Skin of body (tissue), 2 donors: ENCODE data around the gene WDR55. TPM values are rescaled to one million over a fixed set of nuclear protein-coding genes. Genes with fewer than 3 reads are reported as not detected.
A peak's percentile ranks its signal among the peaks of the same experiment; 100 is the strongest.
"Not testable (repeated sequence)": the region's sequence is repeated elsewhere in the genome, so short reads cannot be mapped to it uniquely, and the experiment has no call there.

Experiments
- DNase-seq: peaks from one replicate; lab custom pipeline; 2025; lab: John Stamatoyannopoulos, UW
- total RNA-seq: library from RNA; depleted of rRNA; stranded (reverse); fragments of >200 nt; gene quantifications from one replicate; pipeline ENCODE4 v1.2.3, GENCODE V29; 2014

Gene WDR55
- total RNA-seq, 1 donor from 2014 or later, result 11.8 TPM

- no peak for DNase-seq
These were observed 17.7 kb upstream of the WDR55 start for GRCh38 chr5:140647042-140647419.

DNA sequence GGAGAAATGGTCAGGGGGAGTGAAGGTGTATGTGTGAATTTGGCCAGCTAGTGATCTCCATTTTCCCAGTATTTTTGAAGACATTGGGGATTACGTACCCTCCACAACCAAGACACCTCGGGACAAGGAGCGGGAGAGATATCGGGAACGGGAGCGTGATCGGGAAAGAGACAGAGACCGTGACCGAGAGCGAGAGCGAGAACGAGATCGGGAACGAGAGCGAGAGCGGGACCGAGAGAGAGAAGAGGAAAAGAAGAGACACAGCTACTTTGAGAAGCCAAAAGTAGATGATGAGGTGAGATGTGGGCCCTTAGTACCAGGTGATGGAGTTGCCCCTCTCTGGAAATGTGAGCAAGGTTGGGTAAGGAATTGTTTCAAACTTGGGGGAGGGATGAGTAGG is 5.8 kb upstream of the WDR55 start:
- no peak for DNase-seq

- not testable (repeated sequence) for DNase-seq
These were observed 4.3 kb upstream of the WDR55 start for GRCh38 chr5:140660371-140660770.

DNA sequence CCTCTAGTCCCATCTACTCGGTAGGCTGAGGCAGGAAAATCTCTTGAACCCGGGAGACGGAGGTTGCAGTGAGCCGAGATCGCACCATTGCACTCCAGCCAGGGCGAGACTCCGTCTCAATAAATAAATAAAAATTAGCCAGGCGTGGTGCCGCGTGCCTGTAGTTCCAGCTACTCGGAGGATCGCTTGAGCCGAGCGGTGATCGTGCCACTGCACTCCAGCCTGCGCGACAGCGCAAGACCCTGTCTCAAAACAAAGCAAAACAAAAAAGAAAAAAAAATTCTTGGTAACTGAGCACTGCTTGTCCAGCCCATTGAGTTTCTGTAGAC is 710 bp upstream of the WDR55 start:
- DNase-seq, result no peak

DNA sequence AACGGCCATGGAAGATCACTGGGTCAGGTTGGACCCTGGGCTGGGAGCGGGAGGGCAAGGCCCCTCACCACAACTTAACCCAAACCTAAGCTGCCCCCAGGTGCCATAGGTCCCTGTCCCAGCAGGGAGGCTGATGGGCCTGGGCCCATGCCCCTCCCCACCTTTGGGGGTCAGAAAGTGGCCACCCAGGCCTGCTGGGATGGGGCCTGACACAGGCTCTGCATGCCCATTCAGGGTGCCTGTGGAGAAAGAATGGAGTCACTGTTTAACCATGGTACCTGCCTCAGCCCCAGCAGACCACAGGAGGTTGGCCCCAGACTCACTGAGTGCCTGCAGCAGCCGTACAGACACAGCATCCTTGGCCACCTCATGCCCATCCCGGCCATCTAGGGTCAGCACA is 6.3 kb downstream of the WDR55 start:
- DNase-seq, result not testable (repeated sequence)

DNA sequence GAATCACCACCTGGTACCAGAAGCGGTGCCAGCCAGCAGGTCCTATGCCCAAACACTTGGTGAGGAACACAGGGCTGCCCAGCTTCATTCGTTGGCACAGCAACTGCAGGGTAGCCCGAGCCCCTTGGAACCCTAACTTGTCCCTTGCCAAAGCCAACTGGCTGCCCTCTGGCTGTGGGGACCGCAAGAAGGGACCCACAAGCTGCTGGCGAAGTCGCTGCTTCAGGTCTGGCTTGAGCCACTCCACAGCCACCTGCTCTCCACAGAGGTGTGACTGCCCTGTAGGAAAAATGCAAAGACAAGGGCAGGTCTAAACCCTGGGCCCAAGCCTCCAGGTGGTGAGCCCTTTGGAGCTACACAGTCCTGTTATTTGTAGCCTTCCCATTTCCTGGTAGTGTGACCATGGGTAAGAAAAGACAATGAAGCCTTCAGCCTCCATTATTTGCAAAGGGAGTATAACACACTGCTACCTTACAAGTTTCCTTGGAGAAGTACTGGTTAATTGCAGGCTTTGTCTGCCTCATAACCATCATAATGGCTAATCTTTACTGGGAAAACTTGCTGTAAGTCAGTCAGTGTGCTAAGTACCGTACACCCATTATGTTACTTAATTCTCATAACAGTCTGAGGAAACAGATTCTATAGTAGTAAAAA is 6.9 kb downstream of the WDR55 start:
- no peak for DNase-seq

GRCh38 chr5:140672455-140673186 is 7.9 kb downstream of the WDR55 start:
- no peak for DNase-seq

DNA sequence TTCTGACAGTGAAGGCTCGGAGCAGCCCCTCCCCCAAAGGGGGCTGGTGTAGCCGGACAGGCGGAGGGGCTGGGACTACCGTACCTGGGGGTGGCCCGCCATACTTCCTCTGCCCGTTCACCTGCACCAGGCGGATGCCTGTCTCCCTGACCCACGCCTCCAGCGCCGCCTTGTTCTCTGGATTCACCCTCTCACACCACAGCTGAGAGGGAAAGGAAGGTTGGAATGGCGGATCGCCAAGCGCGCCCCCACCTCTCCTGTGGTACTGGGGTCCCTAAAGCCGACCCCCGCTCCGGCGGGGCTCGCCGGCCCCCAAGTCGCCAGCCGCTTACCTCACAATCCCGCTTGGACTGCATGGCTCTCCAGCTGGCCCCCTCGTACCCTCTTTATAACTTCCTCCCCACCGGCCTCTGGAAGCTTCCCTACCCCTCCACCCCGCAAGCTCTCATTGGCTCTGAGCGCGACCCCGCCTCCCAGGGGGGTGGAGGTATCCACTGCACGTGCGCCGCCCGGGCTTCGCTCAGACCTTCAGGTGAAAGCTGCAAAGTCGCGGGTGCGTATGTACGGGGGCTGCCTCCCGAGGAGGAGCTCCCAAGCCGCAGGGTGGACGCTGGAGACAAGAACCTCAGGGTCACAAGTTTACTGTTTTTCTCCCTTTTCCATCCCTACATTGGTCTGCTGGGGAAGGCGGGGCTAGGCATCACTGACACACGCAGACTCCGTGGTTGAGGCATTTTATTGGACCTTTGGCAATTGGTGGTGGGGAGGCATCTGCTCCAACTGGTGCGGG is 8.7 kb downstream of the WDR55 start, which contains the start of gene DND1:
Gene DND1, minus strand, starts transcription at position 390 of the 790 bp plus-strand sequence. Its CDS starts 34 bp downstream, at position 356.
- no peak for DNase-seq

- no peak for DNase-seq
These were observed 9.5 kb downstream of the WDR55 start for GRCh38 chr5:140674211-140674610.

- DNase-seq, result no peak
These were observed 9.9 kb downstream of the WDR55 start for GRCh38 chr5:140674629-140675028.

DNA sequence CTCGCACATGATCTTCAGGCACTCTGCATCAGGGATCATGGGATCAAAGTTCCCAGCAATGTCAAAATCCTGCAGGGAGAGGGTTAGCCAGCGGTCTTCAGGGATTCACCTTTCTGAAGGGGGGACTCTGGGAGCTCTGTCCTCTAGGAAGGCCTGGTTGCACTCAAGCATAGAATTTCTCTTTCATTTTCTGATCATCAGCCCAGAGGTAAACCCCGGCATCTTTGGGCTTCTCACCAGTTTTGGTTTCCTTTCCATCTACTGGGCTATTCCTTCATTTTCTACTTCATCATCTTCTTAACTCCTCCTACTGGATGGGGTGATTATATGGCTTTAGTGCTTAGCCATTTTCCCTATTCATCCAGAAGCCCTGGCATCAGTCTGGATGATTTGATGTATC is 13.2 kb downstream of the WDR55 start:
- no peak for DNase-seq

DNA sequence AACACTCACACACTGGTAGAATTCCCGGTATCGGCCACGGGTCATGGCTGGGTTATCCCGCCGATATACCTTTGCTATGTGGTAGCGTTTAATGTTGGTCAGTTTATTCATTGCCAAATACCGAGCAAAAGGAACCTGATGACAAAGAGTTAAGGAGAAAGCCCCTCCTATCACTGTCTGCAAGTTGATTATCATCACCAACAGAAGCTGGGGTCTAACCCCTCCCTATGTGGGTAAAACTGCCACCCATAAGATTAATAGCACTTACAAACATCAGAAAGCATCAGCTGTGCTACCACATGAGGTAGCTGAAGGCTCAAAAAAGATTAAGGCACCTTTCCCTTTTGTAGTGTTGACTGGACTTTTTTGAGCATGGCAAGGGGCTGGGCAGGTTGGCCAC is 14.3 kb downstream of the WDR55 start:
- DNase-seq, result no peak

- DNase-seq, result no peak
These were observed 25.8 kb downstream of the WDR55 start for GRCh38 chr5:140690376-140690932.

- DNase-seq, result peak; percentile 84
These were observed 26.5 kb downstream of the WDR55 start, which contains the start of the genes HARS1 and HARS2 for GRCh38 chr5:140690941-140691924. HARS1 (minus strand) TSS chr5:140691370; CDS start chr5:140691304, 66 bp downstream. HARS2 (plus strand) TSS chr5:140691455; CDS start chr5:140691649, 194 bp downstream.

DNA sequence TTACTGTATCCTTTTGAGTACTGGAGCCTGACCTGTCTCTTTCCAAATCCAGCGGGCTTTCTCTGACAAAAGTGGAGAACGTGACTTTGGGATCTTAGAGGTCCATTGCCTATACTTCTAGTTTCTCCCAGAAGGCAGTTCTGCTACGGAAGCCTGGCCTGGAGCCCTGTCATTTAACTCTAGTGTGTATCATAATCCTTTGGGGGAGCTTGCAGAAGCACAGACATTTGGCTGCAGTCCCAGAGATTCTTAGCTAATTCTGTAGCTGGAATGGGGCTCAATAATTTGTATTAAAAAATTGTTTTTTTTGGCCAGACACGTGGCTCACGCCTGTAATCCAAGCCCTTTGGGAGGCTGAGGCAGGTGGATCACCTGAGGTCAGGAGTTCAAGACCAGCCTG is 29.6 kb downstream of the WDR55 start:
- DNase-seq, result peak; percentile 4

DNA sequence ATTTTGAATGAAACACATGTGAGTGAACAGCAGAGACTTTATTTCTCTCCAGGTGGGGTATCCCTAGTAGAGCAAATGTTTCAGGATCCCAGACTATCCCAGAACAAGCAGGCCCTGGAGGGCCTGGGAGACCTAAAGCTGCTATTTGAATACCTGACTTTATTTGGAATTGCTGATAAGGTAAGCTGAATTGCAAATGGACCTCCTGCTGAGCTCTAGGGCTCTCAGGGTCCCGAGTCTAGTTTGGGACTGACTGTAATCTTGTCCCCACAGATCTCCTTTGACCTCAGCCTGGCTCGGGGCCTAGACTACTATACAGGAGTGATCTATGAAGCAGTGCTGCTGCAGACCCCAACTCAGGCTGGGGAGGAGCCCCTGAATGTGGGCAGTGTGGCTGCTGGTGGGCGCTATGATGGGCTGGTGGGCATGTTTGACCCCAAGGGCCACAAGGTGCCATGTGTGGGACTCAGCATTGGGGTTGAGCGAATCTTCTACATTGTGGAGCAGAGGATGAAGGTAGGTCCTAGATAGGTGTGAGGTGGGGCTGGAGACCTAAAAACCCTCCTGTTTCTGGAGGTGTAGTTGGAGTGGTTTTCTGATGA is 32.3 kb downstream of the WDR55 start:
- no peak for DNase-seq

- peak; percentile 95 for DNase-seq
These were observed 35.8 kb downstream of the WDR55 start, which contains the start of gene ZMAT2 for GRCh38 chr5:140700177-140701144. ZMAT2 (plus strand) TSS chr5:140700447; CDS start chr5:140700461, 14 bp downstream.

GRCh38 chr5:140707812-140708211 is 43.1 kb downstream of the WDR55 start:
- DNase-seq, result no peak

DNA sequence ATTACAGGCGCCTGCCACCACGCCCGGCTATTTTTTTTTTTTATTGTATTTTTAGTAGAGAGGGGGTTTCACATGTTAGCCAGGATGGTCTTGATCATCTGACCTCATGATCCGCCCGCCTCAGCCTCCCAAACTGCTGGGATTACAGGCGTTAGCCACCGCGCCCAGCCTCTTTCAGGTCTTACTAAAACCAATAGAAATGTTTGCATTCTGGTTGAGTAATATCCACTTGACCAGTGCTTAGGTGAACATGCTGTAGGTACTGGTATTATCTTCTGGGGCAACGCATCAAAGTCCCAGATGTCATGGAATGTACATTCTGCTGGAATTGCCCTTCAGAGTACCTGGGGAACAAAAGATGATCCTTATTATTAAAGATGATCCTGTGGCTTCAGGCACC is 44.1 kb downstream of the WDR55 start:
- not testable (repeated sequence) for DNase-seq
